ENCODE results near the gene ENTREP1.

ENTREP1 gene

DNA sequence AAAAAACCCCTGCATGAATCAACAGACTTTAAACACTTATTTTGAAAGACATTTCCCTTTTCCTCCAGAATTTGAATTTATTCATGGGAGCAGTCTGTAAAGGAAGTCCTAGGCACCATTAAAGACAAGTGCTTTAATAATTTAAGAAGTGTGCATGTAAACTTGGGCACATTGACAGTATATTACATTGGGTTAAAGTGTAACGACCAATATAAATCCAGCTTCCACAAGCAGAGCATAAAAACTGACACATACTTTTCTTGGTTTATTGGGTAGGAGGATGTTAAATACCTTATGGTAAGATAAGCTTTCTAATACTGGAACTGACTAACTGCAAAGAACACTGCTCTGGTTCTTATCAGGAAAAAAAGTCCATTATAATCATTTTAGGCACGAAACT is 1.2 kb upstream of the ENTREP1 start:
- Histone ChIP-seq H3K36me3 (ENCODE audit: control insufficient read depth, insufficient read depth, low read length) (no peaks in the 10 kb centered on the region), H3K27me3 (replicated peaks; ENCODE audit: control insufficient read depth, insufficient read depth, low read length) (no peaks in the 10 kb centered on the region; the same call in none of the 2 replicates), H3K4me3 (replicated peaks; ENCODE audit: low read depth, low read length) (no peak overlapping the region)
- DNase-seq (ENCODE audit: extremely low read depth, insufficient read length), result no peak
- TF ChIP-seq, protein P1, sequence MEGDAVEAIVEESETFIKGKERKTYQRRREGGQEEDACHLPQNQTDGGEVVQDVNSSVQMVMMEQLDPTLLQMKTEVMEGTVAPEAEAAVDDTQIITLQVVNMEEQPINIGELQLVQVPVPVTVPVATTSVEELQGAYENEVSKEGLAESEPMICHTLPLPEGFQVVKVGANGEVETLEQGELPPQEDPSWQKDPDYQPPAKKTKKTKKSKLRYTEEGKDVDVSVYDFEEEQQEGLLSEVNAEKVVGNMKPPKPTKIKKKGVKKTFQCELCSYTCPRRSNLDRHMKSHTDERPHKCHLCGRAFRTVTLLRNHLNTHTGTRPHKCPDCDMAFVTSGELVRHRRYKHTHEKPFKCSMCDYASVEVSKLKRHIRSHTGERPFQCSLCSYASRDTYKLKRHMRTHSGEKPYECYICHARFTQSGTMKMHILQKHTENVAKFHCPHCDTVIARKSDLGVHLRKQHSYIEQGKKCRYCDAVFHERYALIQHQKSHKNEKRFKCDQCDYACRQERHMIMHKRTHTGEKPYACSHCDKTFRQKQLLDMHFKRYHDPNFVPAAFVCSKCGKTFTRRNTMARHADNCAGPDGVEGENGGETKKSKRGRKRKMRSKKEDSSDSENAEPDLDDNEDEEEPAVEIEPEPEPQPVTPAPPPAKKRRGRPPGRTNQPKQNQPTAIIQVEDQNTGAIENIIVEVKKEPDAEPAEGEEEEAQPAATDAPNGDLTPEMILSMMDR (IDR thresholded peaks at IDR 0.05; ENCODE audit: insufficient read depth, low read length, poor library complexity, severe bottlenecking), result no peak

DNA sequence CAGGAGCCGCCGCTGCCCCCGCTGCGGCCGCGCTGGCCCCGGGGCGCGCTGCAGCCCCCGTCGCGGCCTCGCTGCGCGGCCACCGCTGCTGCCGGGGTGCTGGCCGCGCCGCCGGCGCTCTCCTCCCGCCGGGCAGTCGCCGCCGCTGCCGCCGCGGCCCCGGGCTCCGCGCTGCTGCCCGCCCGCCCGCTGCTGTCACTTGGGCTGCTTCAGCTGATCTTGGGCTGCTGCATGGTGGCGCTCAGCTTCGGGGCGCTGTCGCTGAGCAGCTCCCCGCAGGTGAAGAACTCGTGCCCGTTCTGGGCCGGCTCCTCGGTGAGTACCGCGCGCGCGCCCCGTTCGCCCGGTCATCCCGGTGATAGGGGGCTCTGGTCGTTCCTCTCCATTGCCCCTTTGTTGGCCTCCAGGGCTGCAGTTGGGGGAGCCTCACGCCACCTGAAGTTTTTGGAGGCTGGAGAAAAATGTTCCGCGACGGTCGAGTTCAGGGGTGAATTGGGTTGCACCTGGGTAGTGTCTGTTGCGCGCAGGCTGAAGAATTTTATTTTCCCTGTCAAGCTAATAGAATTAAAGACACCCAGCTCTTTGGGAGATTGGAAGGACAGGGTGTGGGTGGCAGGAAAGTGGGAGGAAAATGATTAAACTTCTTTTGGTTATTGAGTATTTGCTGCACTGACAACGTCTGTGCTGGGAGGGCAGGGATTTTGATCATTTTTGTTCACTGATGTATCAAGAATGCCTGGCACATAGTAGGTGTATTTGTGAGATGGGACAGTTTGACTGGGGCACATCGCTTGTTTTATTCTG is 596 bp downstream of the ENTREP1 start:
- TF ChIP-seq, protein P1 (IDR thresholded peaks at IDR 0.05; ENCODE audit: insufficient read depth, low read length, poor library complexity, severe bottlenecking), result no peak
- no peak for DNase-seq (ENCODE audit: extremely low read depth, insufficient read length)
- Histone ChIP-seq H3K27me3 (replicated peaks; ENCODE audit: control insufficient read depth, insufficient read depth, low read length) (no peaks in the 10 kb centered on the region; the same call in none of the 2 replicates), H3K36me3 (ENCODE audit: control insufficient read depth, insufficient read depth, low read length) (no peaks in the 10 kb centered on the region), H3K4me3 (replicated peaks; ENCODE audit: low read depth, low read length) (no peak overlapping the region)

DNA sequence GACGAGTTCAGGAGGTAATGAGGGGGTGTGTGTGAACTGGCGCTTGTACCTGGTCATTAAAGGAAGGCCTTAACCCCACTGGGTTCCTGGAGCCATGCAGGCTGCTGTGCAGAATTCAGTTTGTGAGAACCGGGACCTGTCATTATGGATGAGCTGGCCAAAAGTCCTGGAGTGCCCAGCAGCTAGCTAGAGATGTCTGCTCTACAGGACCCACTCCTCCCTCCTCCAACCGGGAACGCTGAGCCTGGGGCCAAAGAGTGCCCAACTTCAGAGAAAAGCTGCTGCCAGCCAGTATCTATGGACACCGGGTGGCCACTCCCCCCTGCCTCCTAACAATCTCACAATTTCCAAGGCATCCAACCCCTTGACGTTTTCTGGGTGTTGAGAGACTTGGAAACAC is 1.2 kb downstream of the ENTREP1 start:
- Histone ChIP-seq H3K4me3 (replicated peaks; ENCODE audit: low read depth, low read length) (no peak overlapping the region), H3K36me3 (ENCODE audit: control insufficient read depth, insufficient read depth, low read length) (no peaks in the 10 kb centered on the region), H3K27me3 (replicated peaks; ENCODE audit: control insufficient read depth, insufficient read depth, low read length) (no peaks in the 10 kb centered on the region; the same call in none of the 2 replicates)
- TF ChIP-seq, protein P1 (IDR thresholded peaks at IDR 0.05; ENCODE audit: insufficient read depth, low read length, poor library complexity, severe bottlenecking), result no peak
- DNase-seq (ENCODE audit: extremely low read depth, insufficient read length), result no peak

DNA sequence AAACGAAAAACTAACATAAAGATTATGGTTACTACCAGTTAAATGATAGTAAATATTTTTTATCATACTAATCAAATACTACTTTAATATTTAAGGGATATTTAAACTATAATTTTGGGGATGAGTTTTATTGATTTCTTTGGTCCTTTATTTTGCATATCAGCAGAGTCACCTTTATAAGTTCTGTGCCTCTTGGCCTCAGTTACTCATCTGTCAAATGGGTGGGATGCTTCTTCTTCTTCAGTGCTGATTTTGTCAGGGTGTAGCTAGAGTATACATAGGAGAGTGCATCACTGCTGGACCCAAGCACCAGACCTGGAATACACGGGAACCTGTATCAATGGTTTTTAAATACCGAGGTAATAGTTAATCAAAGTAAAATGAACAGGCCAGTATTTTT is 5.6 kb downstream of the ENTREP1 start:
- no peak overlapping the region for H3K4me3 ChIP-seq (replicated peaks; ENCODE audit: low read depth, low read length)
- no peak for DNase-seq (ENCODE audit: extremely low read depth, insufficient read length)
- no peaks in the 10 kb centered on the region; the same call in none of the 2 replicates for H3K27me3 ChIP-seq (replicated peaks; ENCODE audit: control insufficient read depth, insufficient read depth, low read length)
- no peaks in the 10 kb centered on the region for H3K36me3 ChIP-seq (ENCODE audit: control insufficient read depth, insufficient read depth, low read length)
- TF ChIP-seq, protein P1 (IDR thresholded peaks at IDR 0.05; ENCODE audit: insufficient read depth, low read length, poor library complexity, severe bottlenecking), result no peak

DNA sequence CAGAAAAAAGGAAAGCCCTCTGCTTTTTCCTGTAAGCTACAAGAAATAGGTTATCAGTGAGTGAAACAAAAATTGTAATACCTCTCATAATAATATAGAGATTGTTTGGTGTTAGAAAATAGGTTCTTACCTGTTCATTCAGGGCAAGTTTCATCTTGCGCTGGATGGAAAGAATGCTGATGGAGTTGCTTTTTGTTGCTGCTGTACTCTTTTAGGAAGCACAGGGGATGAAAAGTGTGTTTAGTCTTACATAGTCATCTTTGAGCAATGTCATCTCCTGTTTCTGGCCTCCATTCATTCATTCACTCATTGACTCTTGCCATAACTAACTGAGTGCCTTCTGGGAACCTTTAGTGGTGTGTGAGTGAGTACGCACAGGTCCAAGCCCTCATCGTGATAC is 6.4 kb downstream of the ENTREP1 start:
- no peaks in the 10 kb centered on the region; the same call in 1 of the 2 replicates for H3K27me3 ChIP-seq (replicated peaks; ENCODE audit: control insufficient read depth, insufficient read depth, low read length)
- no peaks in the 10 kb centered on the region for H3K36me3 ChIP-seq (ENCODE audit: control insufficient read depth, insufficient read depth, low read length)
- TF ChIP-seq, protein P1 (IDR thresholded peaks at IDR 0.05; ENCODE audit: insufficient read depth, low read length, poor library complexity, severe bottlenecking), result no peak
- DNase-seq (ENCODE audit: extremely low read depth, insufficient read length), result no peak
- H3K4me3 ChIP-seq (replicated peaks; ENCODE audit: low read depth, low read length), result no peak overlapping the region

All from GM06990 (cell line).